ENCODE results near the gene ARRB2. TPM values are rescaled to one million over a fixed set of nuclear protein-coding genes. Genes with fewer than 3 reads are reported as not detected.
A peak's percentile ranks its signal among the peaks of the same experiment; 100 is the strongest.

ARRB2 gene
- total RNA-seq, 4 donors from 2014 or later, result 4.4 to 24.8 (median 10.1) TPM

DNA sequence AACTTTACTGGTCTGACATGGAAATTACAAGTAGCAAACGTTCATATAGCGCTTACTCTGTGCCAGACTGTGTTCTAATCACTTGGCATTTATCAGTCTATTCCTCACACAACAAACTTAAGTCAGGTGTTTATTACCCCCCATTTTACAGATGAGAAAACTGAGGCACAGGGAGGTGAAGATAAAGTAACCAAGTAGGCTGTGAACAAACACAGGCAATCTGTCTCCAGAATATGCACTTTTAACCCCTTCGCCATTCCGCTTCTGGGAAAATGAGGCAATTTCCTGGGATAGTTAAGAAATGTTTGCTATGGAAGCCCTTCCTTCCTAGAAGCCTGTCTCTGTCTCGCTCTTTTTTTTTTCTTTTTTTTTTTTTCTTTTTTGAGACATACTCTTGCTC is 41.5 kb downstream of the ARRB2 start:
- intact Hi-C loops (cut with DNase I), result no loop called here
- Histone ChIP-seq H3K27ac (no peak overlapping the region), H3K4me1 (peaks cover 0 to 10% (median 0%) of the 10 kb centered on the region in 3 donors), H3K4me3 (no peak overlapping the region), H3K36me3 (no peaks in the 10 kb centered on the region), H3K9me3 (no peaks in the 10 kb centered on the region), H3K27me3 (peaks cover 0 to 76% (median 0%) of the 10 kb centered on the region in 4 donors)
- WGBS, 2 donors, result 56 to 71% methylated on average over 5 of the region's 5 CpGs
- TF ChIP-seq POLR2A (IDR thresholded peaks at IDR 0.05) (no peak), CTCF (IDR thresholded peaks at IDR 0.05) (no peak)
- no peak for DNase-seq

DNA sequence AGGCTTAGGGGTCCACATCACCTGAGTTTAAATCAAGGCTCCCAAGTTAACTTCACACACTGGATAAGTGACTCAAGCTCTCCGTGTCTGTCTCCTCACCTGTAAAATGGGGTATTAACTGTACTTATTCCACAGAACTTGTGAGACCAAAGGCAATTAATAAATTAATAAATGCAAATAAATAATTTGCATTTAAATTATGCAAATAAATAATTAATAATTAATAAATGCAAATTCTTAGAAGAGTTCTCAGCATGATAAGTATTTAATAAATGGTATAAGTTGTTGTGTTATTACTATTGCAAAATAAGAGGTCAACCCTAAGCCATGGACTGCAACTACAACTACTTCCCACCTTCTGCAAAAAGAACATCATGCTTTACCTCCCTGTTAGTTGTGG is 43.0 kb downstream of the ARRB2 start:
- no peak for DNase-seq
- Histone ChIP-seq H3K4me1 (peaks cover 0 to 4% (median 0%) of the 10 kb centered on the region in 3 donors), H3K9me3 (no peaks in the 10 kb centered on the region), H3K27ac (no peak overlapping the region), H3K27me3 (peaks cover 0 to 79% (median 0%) of the 10 kb centered on the region in 4 donors), H3K36me3 (no peaks in the 10 kb centered on the region), H3K4me3 (no peak overlapping the region)
- WGBS, 2 donors, result 78 to 88% methylated on average over 1 of the region's 1 CpG
- intact Hi-C loops (cut with DNase I), result no loop called here
- TF ChIP-seq CTCF (IDR thresholded peaks at IDR 0.05) (no peak), POLR2A (IDR thresholded peaks at IDR 0.05) (no peak)

GRCh38 chr17:4759776-4760236 is 49.4 kb downstream of the ARRB2 start:
- H3K36me3 ChIP-seq, result no peaks in the 10 kb centered on the region
- intact Hi-C loops (cut with DNase I), result no loop called here
- TF ChIP-seq POLR2A (IDR thresholded peaks at IDR 0.05) (no peak), CTCF (IDR thresholded peaks at IDR 0.05) (no peak)
- no peak overlapping the region for H3K27ac ChIP-seq
- WGBS, 2 donors, result 76 to 86% methylated on average over 7 to 10 of the region's 10 CpGs
- no peak overlapping the region for H3K4me3 ChIP-seq
- no peak for DNase-seq
- H3K9me3 ChIP-seq, result no peaks in the 10 kb centered on the region
- H3K27me3 ChIP-seq, result peaks cover 0 to 42% (median 0%) of the 10 kb centered on the region in 4 donors
- no peaks in the 10 kb centered on the region for H3K4me1 ChIP-seq

DNA sequence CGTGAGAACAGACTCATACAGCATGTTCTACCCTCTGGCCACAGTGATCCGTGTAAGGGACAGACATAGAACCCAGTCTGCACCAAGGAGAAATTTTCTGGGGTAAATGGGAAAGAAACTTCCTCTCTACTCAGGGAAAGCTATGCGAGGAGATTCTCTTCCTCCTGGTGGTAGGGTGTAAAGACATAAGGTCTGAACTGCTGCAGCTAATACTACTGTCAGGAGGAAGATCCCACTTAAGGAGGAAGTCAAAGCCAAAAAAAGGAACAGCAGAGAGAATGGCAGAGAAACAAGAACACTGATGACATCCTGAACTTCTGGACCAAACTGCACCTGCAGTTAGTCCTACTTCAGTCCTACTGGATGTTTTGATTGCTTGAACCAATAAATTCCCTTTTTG is 54.2 kb downstream of the ARRB2 start:
- 46 to 71% methylated on average over 1 to 3 of the region's 3 CpGs for WGBS, 2 donors
- Histone ChIP-seq H3K9me3 (no peaks in the 10 kb centered on the region), H3K27me3 (peaks cover 0 to 10% (median 0%) of the 10 kb centered on the region in 4 donors), H3K27ac (peak overlapping the region in 2 of 4 donors; percentile 29 to 64), H3K36me3 (no peaks in the 10 kb centered on the region), H3K4me3 (no peak overlapping the region), H3K4me1 (no peaks in the 10 kb centered on the region)
- intact Hi-C loops (cut with DNase I), result no loop called here
- TF ChIP-seq POLR2A (IDR thresholded peaks at IDR 0.05), result no peak
- TF ChIP-seq CTCF (IDR thresholded peaks at IDR 0.05), result no peak
- no peak for DNase-seq

- no peak for TF ChIP-seq CTCF (IDR thresholded peaks at IDR 0.05)
- TF ChIP-seq POLR2A (IDR thresholded peaks at IDR 0.05), result no peak
- H3K27me3 ChIP-seq, result no peaks in the 10 kb centered on the region
- 72 to 74% methylated on average over 3 of the region's 3 CpGs for WGBS, 2 donors
- H3K9me3 ChIP-seq, result no peaks in the 10 kb centered on the region
- intact Hi-C loops (cut with DNase I), result no loop called here
- H3K36me3 ChIP-seq, result no peaks in the 10 kb centered on the region
- H3K4me3 ChIP-seq, result no peak overlapping the region
- no peaks in the 10 kb centered on the region for H3K4me1 ChIP-seq
- H3K27ac ChIP-seq, result peak overlapping the region in 2 of 4 donors; percentile 50 to 67
- DNase-seq, result no peak
Observed at GRCh38 chr17:4766201-4766600, 55.8 kb downstream of the ARRB2 start.

Measured in esophagus squamous epithelium (tissue), 5 donors.